Mammary epithelial cell (primary cell): Measurements from ENCODE around the gene MTM1.

Source experiments
- EZH2 ChIP-seq: IDR thresholded peaks from 2 replicates; pipeline ENCODE4 v1.6.1; 2012; ENCODE audit warnings: low read length, inconsistent platforms, borderline replicate concordance
- TF ChIP-seq, protein P1 (sequence below), 2 donors: IDR thresholded peaks in 1 of 2; conservative IDR thresholded peaks in 1 of 2; 2 replicates each; pipeline ENCODE4 v1.5.1; 2011 to 2012; ENCODE audit warnings: inconsistent platforms in 2 of 2, low read length in 2 of 2, mild to moderate bottlenecking in 2 of 2, control low read depth in 1 of 2, low read depth in 1 of 2; ENCODE audit not compliant: insufficient read depth in 1 of 2; ENCODE audit errors: extremely low read depth in 1 of 2

DNA sequence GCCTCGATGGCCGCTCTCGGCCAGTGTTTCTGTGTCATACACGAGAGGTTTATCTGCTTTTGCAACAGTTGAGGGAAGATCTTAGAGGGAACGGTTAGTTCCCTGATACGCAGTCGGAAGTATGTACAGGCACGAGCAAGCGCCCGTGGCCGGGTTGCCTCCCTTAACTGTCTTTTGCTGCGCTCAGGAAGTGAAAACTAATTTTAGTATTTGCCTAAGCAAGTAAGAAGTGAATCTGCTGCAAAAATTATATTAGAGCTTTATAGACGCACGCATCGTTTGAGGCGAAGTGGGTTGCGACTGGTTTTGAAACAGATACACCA lies 695 bp downstream of the MTM1 start:
- no peak for TF ChIP-seq EZH2
- TF ChIP-seq, protein P1, sequence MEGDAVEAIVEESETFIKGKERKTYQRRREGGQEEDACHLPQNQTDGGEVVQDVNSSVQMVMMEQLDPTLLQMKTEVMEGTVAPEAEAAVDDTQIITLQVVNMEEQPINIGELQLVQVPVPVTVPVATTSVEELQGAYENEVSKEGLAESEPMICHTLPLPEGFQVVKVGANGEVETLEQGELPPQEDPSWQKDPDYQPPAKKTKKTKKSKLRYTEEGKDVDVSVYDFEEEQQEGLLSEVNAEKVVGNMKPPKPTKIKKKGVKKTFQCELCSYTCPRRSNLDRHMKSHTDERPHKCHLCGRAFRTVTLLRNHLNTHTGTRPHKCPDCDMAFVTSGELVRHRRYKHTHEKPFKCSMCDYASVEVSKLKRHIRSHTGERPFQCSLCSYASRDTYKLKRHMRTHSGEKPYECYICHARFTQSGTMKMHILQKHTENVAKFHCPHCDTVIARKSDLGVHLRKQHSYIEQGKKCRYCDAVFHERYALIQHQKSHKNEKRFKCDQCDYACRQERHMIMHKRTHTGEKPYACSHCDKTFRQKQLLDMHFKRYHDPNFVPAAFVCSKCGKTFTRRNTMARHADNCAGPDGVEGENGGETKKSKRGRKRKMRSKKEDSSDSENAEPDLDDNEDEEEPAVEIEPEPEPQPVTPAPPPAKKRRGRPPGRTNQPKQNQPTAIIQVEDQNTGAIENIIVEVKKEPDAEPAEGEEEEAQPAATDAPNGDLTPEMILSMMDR (conservative IDR thresholded peaks at IDR 0.05 in 1 of 2, IDR thresholded peaks at IDR 0.05 in 1 of 2; ENCODE audit: extremely low read depth in 1 of 2, insufficient read depth in 1 of 2, low read depth in 1 of 2, low read length in 2 of 2): no peak
